GM19372 (cell line): ENCODE results near the gene ADCY1.

Experiments
- ATAC-seq: cut with Tn5 transposase; IDR thresholded peaks from one replicate; pipeline ENCODE4 v1.9.1; 2021; ENCODE audit warnings: mild to moderate bottlenecking, low read depth, moderate library complexity; ENCODE audit not compliant: unreplicated experiment

The ADCY1 gene

GRCh38 chr7:45576249-45576929, 2.2 kb downstream of the ADCY1 start:
- no peak for ATAC-seq

GRCh38 chr7:45578022-45578421, 3.9 kb downstream of the ADCY1 start:
- no peak for ATAC-seq

GRCh38 chr7:45578467-45578866, 4.3 kb downstream of the ADCY1 start:
- no peak for ATAC-seq

GRCh38 chr7:45579391-45579801, 5.2 kb downstream of the ADCY1 start:
- no peak for ATAC-seq

GRCh38 chr7:45580053-45580872, 6.1 kb downstream of the ADCY1 start:
- ATAC-seq, result no peak

GRCh38 chr7:45581271-45581780, 7.2 kb downstream of the ADCY1 start:
- ATAC-seq, result no peak

- no peak for ATAC-seq
Measured at GRCh38 chr7:45582136-45582749, 8.1 kb downstream of the ADCY1 start.

- no peak for ATAC-seq
Measured at GRCh38 chr7:45582868-45583277, 8.7 kb downstream of the ADCY1 start.

GRCh38 chr7:45583296-45583695, 9.1 kb downstream of the ADCY1 start:
- ATAC-seq, result no peak

- no peak for ATAC-seq
Measured at GRCh38 chr7:45584261-45585210, 10.4 kb downstream of the ADCY1 start.

GRCh38 chr7:45585628-45586027, 11.5 kb downstream of the ADCY1 start:
- no peak for ATAC-seq

GRCh38 chr7:45586542-45587520, 12.7 kb downstream of the ADCY1 start:
- no peak for ATAC-seq

- ATAC-seq, result no peak
Measured at GRCh38 chr7:45588466-45588865, 14.3 kb downstream of the ADCY1 start.

GRCh38 chr7:45589061-45589460, 14.9 kb downstream of the ADCY1 start:
- ATAC-seq, result no peak

GRCh38 chr7:45589915-45590678, 15.9 kb downstream of the ADCY1 start:
- no peak for ATAC-seq

- no peak for ATAC-seq
Measured at GRCh38 chr7:45590679-45591057, 16.5 kb downstream of the ADCY1 start.

GRCh38 chr7:45591101-45591906, 17.1 kb downstream of the ADCY1 start:
- no peak for ATAC-seq
